ENCODE data around the gene SKIC8.

Gene SKIC8

DNA sequence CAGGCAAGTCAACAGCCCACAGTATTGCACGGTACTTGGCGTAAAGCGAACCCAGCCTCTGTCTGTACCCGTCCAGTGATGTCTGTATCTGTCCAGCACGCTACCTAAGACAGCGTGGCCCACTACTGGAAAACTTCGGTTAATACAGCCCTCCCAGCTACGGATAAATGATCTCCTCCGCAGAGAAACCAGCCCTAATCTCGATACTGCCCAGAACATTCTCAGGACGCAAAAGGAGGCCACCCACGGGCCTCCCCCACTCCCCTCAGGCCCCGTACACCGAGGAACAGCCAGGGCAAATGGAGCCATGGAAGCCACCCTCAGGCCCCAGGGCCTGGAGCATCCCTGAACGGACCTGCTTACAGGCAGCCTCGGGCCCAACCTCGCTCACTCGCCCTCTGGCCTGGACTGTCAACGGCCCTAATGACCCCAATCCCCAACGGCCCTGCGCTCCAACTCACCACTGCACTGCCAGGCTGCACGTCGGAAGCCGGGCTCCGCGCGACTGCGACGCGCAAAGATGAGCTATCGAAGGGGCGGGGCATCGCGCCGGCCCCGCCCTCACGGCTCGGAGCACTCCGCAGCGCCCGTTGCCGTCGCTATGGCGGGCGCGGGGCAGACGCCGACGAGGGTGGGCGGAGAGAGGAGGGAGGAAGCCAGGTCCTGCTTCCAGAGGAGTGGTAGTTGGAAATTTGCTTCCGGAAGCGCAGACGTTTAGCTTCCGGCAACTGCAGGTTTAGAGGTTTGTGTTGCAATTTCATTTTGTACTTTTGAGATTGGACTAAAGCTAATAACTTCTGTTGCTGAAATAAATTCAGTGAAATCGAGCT is at the start of gene SKIC8:
Gene SKIC8, minus strand, starts transcription at position 509 of the 830 bp plus-strand sequence. CDS start 3,923 bp downstream, outside the sequence.
- peak; percentile 85 for DNase-seq

DNA sequence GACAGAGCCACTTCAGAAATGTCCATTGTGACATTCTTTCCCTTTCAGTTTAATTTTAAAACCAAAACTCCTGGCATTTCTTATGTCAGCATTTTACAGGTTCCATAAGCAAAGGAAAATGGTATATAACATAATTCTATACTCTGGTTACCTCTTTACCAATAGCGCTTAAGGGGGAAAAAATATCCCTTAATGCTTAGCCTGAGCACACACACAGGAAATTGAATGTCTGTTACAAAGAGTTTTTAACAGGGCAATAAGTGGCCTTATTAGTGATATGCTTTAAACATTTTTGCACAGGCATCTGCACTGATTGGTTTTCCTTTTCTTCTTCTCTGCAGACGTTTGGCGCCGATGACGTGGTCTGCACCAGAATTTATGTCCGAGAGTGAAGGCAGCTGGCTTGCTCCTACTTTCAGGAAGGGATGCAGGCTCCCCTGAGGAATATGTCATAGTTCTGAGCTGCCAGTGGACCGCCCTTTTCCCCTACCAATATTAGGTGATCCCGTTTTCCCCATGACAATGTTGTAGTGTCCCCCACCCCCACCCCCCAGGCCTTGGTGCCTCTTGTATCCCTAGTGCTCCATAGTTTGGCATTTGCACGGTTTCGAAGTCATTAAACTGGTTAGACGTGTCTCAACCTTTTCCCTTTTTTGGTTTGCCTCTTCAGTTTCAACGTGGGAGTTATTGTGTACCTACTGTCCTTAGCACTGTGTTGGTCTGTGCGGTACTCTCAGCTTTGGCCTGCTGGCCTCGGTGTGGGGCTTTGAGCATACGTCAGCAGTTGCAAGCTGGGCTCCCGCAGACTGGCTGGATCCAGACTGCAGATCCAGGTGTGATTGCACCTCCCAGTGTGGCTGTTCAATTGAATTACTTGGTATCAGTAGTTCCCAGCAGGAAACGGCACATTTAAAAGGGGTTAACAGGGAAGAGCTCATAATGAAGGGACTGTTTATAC is 48.5 kb upstream of the SKIC8 start:
- no peak for DNase-seq

DNA sequence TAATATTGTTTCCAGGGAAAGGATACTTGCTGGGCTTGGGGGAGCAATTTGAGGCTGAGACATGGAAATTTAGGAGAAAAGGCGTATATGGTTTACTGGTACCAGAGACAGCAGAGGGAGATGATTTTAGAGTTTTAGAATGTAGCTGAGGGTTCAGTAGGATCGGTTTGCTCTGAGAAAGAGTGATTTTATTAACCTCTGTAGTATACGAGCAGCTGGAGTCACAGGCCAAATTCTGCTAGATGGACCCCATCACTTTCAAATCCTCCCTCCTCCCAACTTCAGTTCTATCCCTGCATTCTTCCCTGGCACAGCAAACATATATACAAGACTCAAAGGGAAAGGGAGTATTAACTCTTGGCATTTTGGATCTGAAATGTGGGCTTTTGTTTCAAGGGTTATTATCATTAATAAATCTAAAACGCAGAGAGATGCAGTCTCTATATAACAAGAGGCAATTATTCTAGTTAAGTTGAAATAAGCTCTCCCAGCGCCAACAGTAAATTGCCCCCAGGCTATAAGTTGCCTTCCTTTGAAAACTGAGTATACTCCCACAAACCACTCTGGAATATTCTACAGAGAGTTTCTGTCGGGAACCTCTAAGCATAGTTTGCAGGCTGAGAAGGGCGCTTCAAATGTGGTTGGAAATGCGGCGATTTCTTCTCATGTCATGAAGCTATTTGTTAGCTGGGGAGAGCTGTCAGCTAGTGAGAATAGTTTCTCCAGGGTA is 46.2 kb upstream of the SKIC8 start:
- DNase-seq, result no peak

DNA sequence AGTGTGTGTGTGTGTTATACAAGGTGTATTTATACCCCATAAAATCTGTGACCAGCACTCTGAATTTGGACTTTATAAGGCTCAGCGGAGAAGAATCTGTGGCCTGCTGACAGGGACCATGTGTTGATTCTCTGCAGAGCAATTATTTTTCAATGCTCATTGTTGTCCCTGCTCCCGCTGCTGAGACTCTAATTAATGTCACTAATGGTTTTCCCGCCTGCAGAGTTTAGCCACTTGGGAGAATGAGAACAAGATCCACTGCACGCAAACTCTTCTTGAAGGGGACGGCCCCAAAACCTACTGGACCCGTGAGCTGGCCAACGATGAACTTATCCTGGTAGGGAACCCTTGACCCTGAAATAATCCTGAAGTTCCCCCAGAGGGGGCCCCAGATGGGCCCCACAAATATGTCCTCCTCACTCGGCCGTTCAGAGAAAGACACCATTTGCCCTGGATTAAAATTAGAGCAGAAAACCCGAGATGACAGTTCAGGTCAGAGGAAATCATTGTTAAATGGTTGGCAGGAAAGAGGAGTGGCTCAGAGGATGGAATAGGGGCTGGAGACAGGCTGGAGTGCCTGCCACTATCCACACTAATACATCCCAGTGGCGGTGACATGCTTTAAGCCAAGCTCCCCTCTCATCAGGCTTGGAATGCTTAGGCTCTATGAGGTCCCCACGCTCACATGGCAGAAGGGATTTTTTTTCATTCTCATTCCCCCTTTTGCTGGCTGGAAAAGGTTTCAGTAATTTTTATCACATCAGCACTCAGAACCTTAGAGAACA is 44.1 kb upstream of the SKIC8 start:
- DNase-seq, result no peak

DNA sequence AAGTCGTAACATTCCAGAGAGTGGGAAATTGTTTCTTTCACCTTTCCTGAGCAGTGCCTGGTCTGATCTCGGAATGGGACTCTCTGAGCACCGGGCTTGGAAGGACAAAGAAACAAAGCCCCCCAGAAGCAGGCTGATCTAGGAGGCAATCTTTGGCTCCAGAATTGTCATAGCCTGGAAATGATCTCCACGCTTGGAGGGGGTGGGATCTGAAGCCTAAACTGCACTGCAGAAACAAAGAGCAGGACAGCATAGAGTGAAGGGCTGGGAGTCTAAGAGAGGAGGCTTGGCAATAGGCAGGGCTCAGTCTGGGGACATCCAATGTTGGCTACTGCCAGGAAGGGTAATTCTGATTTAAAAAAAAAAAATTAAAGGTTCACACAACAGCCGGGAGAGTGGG is 42.6 kb upstream of the SKIC8 start:
- no peak for DNase-seq

DNA sequence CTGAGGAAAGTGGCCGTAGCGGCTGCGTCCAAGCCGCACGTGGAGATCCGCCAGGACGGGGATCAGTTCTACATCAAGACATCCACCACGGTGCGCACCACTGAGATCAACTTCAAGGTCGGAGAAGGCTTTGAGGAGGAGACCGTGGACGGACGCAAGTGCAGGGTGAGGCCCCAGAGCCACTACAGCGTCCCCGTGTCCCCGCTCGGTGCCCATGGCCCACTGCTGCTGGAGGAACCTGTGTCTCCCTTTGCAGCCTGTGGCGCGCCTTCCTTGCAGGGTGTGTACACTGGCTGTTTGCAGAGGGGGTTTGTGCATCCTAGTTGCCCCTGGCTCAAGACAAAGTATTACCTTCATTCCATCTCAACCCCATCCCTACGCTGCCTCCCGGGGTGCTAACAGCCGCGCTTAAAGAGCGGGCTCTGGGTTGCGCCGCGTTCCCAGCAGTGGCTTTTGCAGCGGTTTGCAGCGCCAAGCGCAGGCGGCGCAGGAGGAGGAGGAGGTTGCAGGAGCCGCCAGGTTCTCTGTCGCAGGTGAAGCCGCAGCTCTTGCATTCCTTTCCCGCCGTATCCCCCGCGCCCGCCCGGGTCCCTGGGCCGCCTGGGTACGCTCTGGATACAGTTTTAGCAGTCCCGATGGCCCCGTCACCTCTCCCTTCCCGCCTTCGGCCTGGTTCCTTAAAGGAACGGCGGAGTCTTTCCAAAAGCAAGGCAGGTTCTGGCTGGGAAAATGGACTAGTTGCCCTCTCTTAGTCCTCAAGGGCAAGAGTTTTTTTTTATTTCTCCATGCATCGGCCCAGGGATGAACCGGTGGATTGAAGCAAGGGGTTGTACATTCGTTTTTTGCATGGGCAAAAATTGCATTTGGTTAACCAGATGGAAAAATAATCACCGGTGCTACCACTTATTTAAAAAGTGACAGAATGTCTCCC is 41.9 kb upstream of the SKIC8 start:
- DNase-seq, result no peak

DNA sequence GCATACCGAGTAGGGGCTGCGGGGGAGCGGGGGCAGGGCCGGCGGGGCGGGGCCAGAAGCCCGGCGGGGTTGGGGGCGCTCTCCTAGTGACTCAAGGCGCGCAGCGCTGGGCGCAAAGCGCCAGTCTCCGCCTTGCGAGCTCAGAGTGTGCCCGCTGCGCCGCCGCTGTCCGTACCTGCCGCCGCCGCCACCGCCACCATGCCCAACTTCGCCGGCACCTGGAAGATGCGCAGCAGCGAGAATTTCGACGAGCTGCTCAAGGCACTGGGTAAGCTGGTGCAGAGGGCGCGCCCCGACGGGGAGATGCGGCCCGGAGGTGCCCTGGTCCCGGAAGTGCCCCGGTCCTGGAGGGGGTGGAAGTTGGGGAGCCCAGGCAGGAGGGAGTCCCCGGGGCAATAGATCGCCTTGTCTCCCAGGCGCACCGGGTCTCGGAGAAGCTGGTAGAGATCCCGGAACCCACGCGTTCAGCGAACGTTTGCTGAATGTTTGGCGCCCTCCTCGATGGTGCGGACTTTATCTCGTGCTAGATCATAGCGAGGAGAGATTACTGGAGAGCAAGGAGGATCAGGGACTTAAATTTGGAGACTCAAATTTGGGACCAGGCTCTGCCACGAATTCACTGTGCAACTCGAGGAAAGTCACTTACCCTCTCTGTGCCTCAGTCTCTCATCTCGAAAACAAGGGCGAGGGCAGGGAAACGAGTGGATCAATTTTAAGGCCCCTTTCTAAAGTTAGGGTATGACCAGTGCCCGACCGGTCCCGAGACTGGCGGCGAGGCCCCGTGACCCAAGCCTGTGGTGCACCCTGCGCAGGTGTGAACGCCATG is 41.0 kb upstream of the SKIC8 start, which contains the start of gene CRABP1:
Gene CRABP1, plus strand, starts transcription at position 123 of the 826 bp plus-strand sequence. Its CDS starts 76 bp downstream, at position 199.
- no peak for DNase-seq

DNA sequence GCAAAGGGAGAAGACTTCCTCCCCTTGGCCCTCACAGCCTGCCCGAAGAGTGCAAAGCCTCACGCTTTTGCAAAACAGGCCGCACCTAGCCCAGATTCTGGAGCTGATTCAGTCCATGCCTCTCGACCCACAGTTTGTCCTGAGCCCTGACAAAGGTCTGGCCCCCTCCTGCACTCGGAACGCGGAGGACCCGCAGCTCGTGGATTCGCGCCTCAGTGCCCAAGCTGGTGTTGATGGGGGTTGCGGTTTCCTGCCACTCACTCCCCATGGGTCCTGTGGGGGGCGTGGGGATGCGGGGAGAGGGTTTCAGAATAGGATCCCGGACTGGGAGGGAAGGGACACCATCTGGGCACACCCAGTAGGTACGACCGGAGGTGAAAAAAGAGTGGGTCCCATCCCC is 40.1 kb upstream of the SKIC8 start:
- DNase-seq, result no peak

DNA sequence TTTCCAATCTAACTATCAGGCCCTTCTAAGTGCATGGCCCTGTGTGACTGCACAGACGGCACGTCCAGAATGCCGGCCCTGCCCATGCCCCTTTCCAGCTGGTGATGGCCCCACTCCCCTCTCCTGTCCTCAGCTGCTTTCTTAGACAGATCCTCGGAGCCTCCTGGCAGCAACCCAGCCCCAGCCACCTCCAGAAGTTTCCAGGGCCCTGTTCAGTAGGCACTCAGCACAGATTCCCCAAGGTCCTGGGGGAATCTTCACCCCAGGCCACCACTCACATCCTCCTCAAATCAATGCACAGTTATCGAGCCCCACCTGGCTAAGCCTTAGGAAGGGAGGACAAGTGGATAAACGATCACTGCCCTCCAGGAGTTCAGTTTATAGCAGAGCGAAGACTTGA is 39.4 kb upstream of the SKIC8 start:
- peak; percentile 77 for DNase-seq

DNA sequence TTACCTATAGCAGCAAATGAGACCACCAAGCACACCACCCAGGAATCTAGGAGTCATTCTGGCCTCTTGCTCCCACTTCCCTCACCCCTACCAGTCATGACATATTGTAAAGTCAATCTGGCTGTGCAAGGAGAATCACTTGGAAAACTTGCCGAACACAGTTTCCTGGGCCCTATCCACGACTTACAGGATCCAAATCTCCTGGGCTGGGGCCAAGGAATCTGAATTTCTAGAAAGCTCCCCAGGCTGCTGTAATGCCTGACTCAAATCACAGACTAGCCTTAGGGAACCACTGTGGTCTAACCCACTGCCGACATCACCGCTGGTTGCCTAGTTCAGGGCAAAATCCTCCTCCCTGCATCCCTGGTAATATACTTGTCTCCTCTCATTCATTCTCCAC is 36.6 kb upstream of the SKIC8 start:
- no peak for DNase-seq

DNA sequence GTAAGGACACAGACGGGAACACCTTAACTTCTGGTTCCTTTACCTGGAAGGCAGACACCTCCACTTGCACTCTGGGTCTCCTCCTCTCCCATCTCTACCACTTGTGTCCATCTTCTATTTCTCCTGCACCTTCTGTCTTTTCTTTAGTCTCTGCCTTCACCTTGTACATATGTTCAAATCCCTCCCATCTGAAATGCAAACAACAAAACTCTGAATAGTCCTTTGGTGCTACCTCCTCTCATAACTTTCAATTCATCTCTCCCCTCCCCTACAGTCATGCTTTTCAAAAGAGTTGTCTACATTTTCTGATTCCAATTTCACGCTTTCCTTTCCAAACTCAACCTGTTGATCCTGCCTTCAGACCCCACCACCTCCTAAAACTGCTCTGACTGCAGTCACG is 35.4 kb upstream of the SKIC8 start:
- DNase-seq, result no peak

DNA sequence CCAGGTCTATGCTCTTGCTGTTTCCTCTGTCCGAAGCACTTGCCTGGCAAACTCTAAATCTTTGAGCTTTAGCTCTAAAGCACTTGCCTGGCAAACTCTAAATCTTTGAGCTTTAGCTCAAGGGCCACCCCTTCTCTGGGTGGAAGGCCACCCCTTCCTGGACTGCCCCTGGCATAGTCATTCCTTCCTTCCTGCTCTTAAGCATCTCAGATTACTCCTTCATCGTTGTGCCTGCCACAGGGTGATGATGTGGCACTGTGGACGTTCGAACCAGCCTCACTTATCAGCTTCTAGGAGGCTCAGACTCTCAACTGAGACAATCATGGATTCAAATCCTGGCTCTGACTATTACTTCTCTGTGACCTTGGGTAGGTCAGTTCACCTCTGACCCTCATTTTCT is 30.2 kb upstream of the SKIC8 start:
- no peak for DNase-seq

DNA sequence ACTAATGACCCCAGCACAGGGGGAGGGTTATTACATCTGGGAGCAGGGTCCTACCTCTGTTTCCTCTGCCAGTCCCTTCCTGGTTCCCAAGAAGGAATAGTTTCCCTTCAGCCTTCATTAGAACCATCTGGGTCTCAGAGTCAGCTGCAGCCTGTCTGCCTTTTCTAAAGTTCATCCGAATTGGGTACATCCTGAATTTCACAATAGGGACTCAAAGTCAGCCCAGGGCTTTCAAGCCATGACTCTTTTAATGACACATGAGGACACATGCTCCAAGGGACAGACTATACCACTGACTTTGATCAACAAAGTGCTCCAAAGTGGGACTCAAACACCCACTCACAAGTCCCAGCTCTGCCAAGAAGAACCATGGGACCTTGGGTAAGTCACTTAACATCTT is 28.1 kb upstream of the SKIC8 start:
- no peak for DNase-seq

DNA sequence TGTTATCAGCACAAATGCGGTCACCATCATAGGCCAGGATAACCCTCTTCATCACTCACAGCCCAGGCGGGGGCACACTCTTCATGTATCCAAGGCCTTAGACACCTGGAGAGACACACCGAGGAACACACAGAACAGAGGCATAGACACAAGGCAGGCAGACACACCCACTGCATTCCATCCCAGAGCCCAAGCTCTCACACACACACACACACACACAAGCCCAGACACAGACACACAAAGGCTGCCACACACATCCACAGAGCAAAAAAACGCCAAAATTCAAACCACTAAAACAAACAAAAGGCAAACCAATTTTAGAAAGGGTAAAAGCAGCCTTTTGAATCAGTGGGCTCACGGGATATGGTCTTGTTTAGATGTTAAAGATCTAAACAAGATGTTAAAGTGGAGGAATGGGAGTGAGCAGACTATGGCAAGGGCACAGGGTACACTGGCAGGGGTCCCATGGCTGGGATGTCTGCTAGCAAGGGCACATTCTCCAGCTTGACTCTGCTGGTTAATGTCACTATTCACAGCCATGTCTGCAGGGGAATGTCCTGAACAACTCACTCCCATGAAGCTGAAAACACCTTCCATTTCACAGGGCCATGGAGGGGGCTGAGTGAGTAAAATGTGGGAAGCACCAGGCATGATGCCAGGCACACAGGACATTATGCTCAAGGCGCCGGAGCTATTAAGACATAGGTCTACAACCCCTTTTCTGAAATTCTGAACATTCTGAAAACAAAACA is 25.9 kb upstream of the SKIC8 start:
- no peak for DNase-seq

DNA sequence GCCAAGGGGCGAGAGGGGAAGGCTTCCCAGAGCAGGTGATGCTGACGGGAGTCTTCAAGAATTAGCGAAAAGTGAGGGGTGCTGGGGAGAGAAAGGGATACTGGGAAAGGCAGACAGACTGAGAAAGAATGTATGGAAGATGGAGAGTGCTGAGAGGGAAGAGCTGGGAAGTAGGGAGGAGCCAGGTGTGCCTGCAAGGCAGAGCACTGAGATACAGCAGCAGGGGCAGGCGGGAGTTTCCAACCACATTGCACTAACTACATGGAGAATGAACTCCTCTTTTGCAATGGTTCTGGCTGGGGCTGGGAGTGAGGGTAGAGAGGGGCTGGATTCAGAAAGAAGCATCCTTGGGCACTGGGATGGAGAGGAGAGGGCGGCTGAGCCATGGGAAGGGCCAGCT is 24.7 kb upstream of the SKIC8 start:
- no peak for DNase-seq

DNA sequence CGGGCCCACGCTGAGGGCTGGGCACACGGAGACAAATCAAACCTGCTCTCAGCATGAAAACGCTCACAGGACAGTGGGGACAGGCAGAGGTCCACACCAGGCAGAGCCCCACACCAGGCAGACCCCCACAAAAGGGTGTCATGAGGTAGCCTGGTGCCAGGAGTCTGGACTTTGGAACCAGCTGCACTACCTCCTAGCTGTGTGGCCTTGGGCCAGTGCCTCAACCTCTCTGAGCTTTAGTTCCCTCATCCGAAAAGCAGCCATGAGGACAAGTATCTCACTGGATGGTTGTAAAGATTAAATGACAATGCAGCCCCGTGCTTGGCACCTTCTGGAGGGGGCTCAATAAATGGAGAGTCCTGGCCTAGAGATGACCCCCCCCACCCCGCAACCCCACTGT is 24.3 kb upstream of the SKIC8 start:
- no peak for DNase-seq

DNA sequence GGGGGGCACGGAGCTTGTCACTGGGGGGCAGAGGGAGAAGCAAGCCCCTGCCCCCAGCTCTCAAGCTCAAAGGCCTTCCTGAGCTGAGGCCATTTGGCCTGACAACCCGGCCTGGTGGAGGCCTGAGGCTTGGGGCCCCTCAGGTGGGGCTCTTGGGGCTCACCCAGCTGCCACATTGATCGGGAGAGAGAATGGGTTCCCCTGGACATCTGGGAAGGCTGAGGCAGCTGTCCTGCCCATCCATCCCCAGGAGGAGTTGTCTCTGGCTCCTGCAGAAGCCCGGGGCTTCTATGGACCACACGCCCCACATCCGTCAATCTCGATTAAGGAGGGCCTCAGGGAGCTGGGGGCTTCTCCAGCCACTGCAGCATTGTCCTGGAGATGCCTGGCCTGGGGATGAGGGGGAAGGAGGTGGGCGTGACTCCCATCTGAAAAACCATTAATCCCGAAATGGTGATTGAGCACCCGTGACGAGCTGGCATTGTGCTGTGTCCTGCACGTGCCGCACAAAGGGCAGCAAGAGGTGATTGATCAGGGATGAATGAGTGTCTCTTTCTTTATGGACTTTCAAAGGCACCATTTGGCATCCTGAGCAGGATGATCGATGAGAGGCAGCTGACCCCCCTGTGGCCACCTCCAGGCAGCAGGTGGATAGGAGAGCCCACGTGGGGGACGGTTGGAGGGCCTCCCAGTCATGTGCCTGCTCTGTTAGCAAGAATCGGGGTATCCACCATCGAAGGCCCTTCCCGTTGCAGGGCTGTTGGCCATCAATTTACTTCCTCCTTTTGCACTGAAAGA is 23.5 kb upstream of the SKIC8 start:
- no peak for DNase-seq

DNA sequence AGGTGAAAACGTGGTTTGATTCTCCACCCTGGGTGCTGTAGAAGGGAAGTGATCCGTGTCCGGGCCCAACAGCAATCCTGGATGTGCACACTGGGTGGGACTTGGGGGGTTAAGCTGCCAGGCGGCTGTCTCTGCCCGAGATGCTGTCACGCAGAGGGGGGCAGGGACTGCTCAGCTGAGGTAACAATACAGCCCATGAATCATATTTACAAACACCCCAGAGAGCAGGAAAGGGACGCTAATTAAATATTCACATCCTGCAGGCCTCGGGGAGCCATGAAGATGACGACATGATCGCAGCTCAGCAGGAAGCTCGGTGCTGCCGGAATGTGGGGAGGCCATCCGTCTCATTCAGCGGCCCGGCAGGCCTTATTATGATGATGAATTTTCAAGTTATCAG is 22.8 kb upstream of the SKIC8 start:
- no peak for DNase-seq

DNA sequence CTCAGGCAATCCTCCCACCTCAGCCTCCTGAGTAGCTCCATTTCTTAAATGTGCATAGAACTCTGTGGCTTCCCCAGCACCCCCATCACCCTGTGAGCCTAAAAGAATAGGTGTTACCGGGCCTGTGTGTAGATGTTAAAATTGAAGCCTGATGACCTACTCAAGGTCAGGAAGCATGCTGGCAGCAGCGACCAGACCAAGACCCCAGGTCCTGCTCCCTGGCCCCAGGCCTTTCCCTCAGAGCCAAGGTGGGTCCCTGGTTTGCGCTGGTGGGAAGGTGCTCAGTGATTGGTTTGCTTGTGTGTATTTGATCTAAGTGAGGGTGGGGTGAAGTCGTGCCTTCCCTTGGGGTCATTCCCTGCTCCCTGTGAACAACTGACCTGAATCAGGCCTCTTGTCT is 22.4 kb upstream of the SKIC8 start:
- no peak for DNase-seq

Data from NCI-H524 treated with DMSO at 0.1 percent for 48 hours (cell line).